GM19438 (cell line): ENCODE data around the gene MAPK8.

Experiments
- ATAC-seq: cut with Tn5 transposase; IDR thresholded peaks from one replicate; pipeline ENCODE4 v1.9.1; 2021; ENCODE audit warnings: low read depth; ENCODE audit not compliant: unreplicated experiment

Gene MAPK8

DNA sequence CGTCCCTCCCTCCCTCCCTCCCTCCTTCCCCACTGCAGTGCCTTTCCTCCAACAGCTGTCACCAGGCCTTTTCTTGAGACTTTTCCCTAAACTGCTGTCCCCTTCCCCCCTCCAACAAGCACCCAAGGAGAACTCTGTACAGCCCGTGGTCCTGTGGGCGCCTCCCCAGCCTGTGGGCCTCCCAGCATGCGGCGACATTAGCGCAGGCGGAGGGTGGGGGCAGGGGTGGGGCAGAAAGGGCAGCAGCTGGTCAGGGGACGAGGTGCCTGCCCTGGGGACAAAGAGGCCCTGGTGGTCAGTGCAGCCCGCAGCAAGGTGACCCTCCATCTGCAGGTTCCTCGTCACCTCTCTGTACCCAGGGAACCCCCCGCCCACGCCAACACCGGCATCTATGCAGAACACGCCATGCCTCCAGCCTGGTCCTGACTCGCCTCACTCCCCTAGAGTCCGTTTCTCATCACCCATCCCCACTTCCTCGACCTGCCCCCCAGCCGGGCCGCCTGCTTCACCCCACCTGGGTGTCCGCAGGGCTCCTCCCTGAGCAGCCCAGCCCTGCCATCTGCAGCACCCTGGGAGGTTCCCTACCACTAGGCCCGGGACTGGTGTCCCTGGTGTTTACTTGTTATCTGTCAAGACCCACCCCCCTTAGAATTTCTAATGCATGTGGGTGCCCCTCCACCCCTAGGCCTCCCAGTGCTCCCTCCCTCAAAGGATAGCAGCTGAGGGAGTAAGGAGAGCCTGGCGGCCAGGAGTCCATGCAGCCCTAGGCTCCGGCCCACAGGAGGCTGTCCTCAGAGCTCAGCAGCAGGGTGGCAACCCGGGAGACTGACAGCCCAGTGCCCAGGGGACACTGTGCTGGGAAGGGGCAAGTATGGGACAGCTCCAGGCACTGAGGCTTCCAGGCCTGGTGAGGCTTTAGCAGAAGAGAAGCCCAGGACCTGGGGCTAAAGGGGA lies 150.6 kb downstream of the MAPK8 start:
- ATAC-seq: no peak

DNA sequence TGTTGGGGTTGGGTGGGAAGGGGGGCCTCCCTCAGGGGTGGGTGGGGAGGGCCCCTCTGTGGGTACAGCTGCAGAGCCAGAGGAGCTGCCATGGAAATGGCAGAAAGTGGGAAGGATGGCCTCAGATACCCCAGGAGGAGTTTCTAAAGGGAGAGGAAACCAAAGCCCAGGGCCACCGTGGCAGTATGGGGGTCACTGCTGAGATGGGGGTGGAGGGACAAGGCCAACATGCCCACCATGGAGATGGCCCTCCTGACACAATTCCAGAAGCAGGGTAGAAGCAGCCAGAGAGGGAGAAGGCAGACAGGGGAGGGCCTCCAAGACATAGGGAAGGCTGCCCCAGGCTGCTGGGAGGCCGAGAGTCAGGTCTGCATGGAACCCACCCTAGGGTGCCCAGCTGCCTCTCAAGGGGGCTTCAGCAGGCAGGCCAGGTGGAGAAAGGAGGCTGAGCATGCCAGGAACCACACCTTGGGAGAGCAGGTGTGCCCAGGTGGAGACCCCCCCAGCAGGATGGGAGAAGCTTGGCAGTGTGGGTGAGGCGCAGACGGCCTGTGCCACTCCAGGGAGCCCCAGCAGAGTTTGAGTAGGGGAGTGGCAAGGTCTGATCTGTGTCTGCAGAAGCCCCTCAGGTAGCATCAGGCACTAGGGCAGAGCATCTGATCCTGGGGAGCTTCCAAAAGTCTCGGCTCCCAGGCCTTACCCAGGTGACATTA lies 151.6 kb downstream of the MAPK8 start:
- no peak for ATAC-seq

DNA sequence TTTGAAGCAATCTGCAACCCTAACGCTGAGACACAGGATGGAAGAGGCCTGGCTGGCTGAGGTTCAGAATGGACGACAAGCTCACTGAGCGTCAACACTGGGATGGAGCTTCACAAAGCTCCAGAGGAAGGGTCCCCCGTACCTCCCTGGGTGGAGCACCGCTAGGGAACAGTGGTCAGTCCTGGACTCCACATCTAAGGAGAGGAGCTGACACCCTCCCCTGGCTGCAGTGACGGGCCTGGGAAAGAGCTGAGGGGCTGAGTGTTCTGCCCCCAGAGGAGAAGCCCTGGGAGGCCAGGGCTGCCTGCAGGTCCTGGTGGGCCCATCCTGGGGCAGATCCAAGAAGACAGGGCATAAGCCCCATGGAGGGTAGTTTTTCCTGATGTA lies 152.2 kb downstream of the MAPK8 start:
- no peak for ATAC-seq

DNA sequence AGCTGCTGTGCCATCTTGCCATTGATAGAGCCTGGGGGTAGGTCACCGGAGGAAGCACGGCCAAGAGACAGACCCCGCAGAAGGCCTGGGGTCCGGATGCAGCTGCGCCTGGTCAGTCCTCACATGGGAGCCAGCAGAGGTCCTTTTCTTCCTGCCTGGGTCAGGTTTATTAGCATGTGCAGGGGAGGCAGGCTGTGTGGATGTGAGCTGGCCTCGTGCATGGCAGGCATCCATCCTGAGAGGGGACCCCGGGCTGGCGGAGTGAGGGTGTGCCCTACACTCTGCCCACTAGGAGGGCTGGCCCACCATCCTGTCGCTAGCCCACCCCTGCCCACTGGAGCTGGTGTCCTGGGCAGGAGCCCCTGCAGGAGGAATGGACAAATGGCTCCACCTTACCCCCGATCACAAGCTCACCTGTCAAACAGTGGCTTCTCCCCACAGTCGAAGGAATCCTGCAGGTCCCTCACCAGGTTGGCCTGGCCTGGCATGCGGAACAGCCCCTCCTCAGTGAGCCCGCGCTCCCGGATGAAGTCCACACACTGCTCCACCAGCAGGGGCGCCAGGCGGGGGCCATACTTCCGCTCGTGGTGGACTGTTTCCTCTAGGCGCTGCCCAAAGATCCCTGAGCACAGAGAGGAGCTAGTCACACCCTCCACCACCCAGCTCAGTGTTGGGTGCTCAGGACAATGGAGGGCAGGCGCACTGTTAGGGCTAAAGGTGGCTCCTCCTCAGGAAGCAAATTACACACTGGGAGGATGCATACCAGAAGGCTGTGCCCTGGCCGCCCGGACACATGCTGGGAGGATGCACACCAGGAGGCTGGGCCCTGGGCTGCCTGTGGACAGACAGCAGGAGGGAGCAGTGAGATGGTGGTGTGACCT lies 153.0 kb downstream of the MAPK8 start:
- no peak for ATAC-seq

DNA sequence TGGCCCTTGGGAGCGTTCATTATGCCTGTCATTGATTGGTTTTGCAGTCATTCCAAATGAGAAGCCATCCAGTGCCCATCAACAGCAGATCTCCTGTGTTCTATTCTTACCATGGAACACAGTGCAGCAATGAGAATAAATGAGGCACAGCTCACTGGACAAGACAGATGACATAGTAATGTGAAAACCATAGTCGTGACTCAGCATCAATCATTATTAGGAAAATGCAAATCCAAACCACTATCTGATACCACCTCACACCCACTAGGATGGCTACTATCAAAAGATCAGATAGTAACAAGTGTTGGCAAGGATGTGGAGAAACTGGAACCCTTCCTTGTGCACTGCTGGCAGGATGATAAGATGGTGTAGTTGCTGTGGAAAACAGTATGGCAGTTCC lies 153.7 kb downstream of the MAPK8 start:
- no peak for ATAC-seq

DNA sequence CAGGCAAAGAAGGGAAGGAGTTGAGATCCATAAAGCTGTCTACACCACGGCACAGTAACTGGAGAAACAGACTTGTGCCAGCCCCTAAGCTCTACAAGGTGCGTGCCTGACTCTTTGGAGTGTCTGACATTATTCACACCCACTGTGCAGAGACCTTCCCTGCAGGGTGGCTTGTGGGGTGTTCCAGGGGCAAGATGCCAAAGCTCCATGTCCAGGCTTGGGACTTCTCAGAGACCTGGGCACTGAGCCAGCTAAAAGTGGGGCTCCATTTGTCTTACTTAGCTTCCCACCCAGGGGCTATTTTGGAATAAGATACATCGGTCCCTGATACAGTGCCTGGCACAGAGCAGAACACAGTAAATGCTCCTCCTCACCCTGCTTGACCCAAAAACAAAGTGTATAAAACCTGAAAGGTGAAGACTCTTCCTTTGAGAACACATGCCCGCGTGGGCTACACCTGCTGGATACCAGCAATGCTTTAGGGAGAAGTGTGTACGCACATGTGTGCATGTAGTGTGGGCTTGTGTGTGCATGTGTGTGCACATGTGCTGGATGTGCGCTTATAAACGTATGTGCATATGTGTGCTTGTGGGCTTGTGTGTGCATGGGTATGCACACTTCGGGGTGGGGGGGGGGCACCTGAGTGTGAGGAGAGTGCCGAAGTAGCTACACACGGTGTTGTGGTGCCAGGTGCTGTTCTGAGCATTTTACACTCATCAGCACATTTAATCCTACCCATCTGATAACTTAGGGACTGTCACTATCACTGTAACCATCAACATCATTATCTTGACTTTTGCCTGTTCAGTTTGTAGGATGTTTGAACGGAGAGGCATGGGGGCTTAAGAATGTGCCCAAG lies 155.4 kb downstream of the MAPK8 start:
- ATAC-seq: no peak

DNA sequence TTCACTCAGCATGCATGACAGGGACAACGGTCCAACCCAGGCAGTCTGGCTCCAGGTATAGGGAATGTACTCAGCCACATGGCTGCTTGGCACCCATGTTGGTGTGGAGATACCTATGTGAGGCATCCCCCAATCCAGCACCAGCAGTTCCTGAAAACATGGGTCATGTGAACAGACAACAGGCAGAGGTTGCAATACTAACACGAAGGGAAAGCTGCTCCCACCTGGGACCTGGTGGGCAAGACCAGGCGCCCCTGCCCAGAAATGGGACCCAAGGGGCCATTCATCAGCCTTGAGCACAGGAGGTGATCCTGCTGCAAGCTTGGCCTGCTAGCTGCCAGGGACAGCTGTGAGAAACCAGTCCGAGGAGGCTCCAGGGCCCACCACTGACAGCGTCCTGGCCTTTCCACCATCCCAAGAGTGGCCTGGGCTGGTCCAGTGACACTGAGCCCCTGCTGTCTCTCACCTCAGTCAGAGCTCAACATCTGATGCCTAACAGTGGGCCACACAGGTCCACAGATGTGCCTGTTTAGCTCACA lies 156.1 kb downstream of the MAPK8 start:
- ATAC-seq: no peak

DNA sequence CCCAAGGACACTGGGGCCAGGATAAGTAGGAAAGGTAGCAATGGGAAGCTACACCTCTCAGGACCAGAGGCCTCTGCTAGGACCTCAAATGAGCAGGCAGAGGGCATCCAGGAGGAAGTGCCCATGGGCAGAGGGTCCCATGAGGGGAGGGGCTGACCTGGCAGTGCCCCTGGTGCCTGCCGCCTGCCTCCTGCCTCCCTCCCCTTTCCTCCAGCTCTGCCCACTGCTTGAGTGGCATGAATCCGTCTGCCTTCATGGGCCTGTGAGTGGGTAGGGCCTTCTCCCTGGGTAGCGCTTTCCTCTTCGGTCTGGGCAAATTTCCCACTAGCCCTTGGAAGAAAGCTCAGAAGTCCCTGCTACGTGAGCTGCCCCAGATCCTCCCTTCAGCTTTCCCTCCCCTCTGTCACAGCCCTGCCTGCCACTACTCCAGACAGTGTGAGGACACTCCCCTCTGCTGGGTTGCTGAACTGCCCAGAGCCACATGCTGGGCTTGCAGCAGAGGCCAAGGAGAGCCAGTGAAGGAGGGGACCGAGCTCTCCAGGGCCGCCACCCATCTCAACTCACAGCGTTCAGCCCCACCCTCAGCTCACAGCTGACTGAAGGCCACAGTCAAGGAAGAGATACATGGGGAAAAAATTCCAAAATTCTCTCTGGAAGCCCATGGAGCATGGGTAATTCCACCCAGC lies 157.0 kb downstream of the MAPK8 start:
- no peak for ATAC-seq

DNA sequence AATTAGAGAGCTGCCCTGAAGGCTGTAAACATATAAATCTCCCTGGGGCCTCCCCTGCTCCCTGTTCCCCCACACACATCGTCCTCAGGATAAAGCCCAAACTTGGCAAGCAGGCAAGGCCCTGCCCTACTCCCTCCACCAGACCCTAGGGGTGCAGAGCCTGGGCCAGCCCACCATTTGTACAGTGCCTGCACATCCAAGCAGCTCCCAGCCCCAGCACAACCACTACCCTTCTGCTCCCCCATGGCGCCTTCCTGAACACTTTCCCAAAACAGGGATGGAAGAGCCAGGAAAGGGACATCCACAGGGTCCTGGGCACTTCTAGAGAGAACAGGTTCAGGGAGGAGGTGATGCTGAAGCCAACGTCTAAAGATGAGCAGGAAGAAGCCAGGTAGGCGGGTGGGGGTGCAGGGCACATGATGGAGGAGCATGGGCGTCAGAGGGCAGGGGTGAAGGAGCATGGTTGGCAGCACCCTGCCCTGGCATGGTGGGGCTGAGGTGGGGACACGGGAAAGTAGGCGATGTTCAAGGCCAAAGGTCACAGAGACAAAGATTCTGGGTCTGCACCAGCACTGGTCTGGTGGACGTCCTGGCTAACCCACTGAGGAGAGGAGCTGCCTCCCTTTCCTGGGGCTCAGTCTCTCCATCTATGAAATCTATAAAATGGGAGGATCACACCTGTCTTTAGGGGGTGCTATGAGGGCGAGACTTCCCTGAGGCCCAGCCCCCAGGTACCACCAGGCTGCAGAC lies 157.8 kb downstream of the MAPK8 start:
- ATAC-seq: no peak

DNA sequence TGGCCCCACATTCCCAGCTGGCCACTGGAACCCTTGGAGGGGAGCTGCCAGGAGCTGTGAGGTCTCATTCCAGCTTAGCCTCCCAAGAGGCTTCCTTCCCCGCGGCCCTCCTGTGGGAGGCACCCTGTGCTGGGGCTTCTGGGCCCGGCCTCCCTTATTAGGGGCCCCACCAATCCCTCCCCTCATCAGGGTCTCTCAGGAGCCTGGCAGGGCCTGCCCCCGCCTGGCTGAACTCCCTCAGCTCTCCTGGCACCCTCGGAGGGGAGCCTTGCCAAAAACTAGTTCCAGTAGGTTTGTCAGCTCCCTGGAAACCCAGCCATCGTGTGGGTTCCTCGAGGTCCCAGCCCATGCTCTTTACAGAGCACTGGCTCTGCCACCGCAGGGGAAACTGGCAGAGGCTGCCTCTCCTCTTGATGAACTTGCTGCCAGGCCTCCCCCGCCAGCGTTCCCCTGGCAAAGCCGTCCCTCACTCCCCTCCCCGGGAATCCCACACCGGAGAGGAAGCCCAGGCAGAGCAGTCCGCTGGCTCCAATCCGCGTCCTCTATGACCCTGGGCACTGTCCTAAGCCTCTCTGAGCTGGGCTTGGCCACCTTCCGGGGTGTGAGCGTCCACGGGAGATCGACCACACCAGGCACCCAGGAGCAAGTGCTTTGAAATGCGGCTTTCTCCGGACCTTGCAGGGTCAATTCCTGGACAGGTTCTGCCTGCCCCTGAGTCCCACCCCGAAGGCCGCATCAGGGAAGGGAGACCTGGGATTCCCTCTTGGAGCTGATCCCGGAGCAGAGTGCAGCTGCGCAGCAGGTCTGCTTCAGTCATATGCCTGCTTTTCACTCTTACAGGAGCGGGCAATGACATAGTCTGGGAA lies 158.6 kb downstream of the MAPK8 start:
- ATAC-seq: no peak

DNA sequence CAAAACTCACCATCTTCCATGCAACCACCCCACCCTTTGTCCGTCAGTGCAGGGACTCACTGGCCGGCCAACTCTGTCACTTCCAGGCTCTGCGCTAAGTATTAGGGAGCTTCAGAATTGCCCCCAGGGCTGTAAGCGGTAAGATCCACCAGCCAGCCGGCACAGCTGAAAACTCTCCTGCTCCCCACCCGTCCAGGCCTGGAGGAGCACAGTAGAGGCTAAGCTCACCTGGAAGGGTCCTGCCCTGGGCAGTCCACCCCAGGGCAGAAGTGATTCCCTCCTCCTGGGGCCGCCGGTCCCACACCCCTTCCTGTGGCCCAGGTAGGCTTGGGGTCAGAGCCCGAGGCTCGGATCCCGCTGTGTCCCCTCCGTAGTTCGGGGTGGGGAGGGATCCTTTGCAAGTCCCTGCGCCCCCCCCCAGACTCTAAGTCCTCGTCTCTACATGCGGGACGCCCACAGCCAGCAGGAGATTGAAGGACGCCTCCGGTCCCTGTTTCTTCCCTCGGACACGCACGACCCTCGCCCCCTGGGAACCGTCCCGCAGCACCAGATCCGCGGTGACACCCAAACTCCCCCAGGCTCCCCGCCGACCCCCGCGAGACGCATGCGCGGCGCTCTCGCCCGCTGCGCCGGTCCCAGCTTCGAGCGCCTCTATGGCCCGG lies 159.5 kb downstream of the MAPK8 start:
- ATAC-seq: no peak

DNA sequence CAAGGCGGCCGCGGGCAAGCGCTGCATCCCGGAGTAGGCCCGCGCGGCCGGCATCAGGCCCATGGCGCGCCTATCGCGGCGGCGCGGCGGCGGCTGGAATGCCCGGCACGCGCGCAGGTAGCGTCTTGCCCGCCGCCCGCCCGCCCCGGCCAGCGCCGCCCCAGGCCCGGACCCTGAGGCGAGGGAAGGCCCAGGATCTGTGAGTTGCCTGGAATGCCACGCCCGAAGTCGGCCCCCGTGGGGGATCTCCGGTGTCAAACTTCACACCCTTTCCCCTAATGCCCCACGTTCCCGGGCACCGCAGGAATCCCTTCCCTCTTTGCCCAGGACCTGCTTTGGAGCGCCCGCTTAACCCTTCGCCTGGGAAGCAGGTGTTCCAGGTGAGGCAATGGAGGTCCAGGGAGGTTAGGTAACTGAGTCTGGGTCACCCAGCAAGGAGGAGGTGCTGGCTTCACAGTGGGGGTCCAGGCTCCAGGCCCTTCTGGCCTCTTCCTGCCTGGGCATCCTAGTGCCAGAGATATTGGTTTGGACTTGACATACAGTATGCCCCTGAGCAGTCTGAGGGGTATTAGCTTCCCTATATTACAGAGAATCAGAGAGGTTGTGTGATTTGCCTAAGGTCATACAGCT lies 160.2 kb downstream of the MAPK8 start:
- no peak for ATAC-seq

DNA sequence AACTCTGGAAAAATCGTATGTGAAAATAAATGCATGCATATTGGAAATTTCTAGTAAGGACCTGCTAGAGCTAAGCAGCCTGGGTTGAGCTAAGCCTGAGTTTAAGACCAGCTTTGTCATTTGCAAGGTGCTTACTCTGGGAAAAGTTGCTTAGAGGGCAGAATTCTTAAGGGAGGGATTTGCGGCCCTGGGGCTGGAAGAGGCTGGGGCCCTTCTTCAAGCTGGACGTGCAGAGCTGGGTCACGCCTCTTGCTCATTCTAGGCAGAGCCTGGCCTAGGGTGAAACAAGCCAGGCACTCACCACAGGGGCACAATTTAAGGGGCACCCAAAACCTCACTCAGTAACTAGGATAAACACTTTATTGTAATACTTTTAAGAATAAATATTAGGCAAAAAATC lies 161.2 kb downstream of the MAPK8 start:
- ATAC-seq: no peak

DNA sequence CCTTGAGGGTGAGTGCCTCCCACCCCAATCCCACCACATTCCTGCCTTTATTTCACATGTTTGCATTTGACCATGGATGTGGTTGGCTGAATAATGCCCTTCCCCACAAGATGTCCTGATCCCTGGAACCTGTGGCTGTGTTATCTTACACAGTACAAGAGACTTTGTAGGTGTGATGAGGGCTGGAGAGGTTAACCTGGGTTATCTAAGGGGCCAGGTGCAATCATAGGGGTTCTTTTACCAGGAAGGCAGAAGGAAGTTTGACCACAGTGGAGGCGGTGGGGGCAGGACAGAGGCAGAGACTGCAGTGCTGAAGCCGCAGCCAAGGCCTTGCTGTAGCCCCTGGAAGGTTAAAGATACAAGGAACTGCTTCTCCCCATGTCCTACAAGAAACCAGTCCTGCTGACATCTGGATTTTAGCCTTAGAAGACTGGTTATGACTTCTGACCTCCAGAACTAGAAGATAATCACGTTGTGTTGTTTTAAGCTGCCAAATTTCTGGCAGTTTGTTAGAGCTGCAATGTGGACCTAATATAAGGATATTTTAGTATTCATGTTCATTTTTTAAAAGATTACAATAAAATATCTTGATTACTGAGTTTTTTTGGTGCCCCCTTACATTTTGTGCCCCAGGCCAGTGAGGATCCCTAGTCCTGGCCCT lies 161.8 kb downstream of the MAPK8 start:
- ATAC-seq: no peak

DNA sequence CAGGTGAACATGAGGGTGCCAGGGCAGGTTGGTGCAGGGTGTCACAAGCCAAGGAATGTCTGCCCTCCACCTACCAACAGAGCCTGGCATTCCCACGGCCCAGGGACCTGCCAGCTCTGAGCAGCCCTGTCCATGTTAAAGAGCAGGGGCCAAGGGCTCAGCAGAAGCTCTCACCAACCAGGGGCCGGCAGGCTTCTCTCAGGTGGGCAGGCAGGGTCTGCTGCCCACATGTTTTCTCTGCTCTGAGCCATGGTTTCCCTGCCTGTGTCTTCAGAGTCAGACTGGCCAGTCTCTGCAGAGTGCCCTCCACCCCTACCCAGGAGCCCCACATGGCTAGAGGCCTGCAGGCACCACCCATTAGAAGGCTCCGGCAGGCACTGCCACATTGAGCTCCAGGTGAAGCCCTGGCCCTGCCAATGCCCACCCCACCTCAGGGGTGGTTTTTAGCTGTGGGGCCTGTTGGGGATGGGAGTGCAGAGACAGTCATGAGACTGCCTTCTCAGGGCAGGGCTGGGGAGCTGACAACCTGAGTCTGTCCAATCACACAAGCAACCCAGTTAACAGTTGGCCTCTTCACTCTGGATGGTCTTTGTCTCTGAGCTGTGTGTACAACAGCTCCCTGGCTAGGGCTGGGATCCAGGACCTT lies 162.5 kb downstream of the MAPK8 start:
- ATAC-seq: no peak
